RPMI7951 (cell line): ENCODE data around the gene SKAP1. TPM values are rescaled to one million over a fixed set of nuclear protein-coding genes. Genes with fewer than 3 reads are reported as not detected.
"Not testable (repeated sequence)": the region's sequence is repeated elsewhere in the genome, so short reads cannot be mapped to it uniquely, and the experiment has no call there.

Source experiments
- DNase-seq: peaks from one replicate; pipeline ENCODE4 v3.0.0-alpha.2; 2012; ENCODE audit warnings: low read depth
- total RNA-seq: library from RNA; depleted of rRNA; stranded (reverse); fragments of >200 nt; shearing (Covaris generic); gene quantifications from 2 replicates; pipeline ENCODE4 v1.2.3, GENCODE V29; 2014

SKAP1 gene
- total RNA-seq, 1 experiment from 2014 or later = not detected

DNA sequence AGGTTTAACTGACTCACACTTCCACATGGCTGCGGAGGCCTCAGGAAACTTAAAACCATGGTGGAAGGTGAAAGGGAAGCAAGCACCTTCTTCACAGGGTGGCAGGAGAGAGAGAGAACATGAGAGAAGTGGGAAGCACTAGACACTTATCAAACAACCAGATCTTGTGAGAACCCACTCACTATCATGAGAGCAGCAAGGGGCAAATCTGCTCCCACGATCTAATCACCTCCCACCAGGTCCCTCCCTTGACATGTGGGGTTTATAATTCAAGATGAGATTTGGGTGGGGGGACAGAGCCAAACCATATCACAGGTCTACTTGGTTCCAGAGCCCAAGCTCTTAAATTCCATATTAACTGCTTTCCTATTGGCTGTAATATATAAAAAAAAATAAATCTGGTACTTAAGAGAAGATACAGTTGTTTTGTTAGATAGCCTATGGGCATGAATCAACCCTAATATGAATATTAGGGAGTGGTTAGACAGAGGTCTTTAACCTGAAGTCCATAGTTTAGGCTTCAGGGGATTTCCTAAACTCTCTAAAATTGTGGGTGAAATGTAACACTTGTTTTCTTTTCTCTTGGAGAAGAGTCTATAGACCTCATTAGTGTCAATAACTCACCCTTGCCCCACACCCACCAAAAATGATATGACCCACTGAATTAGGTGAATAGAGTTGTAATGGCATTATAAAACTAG lies 56.7 kb downstream of the SKAP1 start:
- no peak for DNase-seq

DNA sequence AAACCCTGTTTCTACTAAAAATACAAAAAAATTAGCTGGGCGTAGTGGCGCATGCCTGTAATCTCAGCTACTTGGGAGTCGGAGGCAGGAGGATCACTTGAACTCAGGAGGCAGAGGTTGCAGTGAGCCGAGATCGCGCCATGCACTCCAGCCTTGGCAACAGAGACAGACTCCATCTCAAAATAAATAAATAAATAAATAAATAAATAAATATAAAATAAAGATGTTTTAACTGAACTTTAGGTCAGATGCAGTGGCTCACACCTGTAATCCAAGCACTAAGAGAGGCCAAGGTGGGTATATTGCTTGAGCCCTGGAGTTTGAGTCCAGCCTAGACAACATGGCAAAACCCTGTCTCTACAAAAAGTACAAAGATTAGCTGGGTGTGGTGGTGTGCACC lies 61.0 kb downstream of the SKAP1 start:
- not testable (repeated sequence) for DNase-seq

DNA sequence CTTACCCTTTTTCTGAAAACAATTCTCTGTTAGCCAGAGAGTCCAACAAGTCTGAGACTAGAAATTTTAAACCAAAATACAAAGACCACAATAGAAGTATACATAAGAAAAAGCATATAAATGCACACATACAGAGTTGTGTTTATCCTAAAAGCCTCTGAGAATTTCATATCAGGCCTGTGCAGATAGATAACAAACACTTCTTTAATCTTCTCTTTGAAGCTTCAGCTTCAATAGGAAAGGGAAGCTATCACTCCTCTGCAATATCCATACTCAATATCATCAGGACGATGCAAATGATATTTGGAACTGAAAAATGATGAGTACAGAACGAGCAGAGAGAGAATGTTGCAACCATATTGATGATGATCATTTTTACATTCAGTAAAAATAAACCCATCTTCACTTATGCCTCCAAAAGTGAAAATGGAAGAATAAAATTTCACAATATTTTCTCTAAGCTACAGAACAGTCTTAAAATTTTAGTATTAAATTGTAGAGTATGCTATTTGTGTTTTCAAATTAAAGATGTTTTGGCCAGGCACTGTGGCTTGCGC lies 61.6 kb downstream of the SKAP1 start:
- no peak for DNase-seq

DNA sequence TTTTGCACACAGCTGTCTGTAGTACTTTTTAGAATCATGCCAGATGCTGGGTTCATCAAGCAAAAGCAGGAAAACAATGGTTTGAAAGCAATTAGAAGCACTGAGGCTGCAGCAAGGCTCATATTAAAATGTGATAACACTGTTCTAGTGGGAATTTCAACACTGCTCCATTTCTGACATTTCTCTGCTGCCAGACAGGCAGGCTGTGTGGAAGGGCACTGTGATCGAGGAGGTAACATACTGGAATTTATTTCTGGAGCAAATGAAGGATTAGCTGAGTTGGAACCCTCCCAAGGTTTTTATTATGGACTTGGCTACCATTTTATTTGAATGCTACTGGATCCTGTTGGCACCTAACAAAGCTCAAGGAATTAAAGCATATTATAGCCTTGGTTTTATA lies 66.9 kb downstream of the SKAP1 start:
- no peak for DNase-seq

DNA sequence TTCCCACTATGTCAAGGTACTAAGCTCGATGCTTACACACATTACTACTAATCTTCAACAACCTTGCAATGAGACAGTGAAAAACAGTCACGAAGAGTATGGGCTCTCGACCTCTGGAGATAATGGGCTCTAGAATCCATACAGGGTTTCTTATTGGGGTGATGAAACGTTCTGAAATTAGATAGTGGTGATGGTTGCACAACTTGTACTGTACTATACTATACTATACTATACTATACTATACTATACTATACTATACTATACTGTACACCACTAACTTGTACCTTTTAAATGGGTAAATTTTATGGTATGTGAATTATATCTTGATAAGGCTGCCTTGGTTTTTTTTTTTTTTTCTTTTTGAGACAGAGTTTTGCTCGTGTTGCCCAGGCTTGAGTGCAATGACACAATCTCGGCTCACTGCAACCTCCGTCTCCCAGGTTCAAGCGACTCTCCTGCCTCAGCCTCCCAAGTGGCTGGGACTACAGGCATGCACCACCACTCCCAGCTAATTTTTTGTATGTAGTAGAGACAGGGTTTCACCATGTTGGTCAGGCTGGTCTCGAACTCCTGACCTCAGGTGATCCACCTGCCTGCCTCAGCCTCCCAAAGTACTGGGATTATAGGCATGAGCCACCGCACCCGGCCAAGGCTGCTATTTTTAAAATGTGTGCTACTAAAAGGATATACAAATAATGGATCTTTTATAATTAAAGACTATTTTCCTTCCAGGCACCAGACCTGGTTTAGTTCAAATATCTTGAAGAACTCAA lies 69.0 kb downstream of the SKAP1 start:
- not testable (repeated sequence) for DNase-seq

DNA sequence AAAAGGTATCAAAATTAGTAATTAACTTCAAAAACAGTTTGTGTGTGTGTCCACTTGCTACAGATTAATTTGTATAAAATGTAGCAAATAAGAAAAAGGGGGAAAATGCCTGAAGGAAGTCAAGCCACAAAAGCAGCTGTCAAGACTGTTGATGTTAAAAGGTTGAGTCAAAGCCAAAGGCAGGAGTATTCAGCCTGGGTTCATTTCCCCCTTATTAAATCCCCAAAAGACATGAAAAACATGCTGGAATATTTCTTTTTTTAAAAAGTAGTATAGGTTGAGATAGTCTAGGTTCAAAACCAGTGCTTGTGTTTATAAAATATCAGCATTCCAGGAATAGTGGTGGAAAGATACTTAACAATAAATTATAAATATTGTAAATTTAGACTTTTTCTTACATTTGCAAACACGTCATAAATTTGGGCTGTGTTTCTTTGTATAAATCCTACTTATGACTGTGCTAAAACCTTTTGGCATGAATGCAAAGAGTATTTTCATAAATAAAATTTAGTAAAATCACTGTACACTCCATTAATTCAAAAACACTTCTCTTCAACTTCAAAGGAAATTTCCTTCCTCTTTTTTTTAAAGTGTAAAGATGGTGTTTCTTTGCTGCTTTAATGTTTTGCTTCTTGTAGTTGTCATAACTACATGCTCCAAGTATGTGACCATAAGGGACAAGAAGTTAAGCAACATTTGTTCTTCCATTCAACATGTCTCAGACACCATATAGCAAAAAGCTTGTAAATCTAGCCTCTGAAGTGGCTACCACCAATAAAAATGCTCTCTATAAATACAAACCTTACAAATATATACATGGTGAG lies 72.0 kb downstream of the SKAP1 start:
- no peak for DNase-seq

DNA sequence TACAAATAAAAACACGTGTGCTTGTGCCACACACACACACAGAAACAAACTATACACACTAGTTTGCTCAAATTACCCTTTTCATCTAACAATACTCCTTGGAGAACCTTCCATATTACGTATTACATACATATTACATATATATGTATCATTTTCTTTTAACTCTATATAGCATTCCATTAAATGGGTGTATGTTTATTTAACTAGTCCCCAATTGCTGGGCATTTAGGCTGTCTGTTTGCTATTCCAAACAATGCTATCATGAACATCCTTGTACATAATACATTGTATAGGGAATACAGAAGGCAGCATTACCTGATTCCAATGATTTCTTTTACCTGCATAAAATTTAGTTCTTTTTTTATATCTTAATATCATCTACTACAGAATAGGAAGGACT lies 73.1 kb downstream of the SKAP1 start:
- no peak for DNase-seq

DNA sequence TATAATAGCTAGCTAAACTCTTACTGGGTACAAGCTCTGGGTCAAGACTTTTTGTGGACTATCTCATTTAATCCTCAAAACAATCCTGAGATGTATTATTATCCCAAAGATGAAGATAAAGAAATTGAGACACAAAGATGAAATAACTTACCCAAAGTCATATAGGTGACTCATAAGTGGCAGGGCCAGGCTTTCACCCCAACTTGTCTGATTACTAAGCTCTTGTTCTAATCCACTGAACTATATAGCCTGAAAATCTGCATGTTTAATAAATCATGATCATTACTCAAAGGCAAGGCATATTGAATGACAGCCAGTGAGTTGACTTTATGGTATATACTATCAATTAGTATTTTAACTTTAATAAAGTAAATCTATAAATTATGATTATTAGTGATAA lies 77.4 kb downstream of the SKAP1 start:
- DNase-seq = peak; percentile 24

DNA sequence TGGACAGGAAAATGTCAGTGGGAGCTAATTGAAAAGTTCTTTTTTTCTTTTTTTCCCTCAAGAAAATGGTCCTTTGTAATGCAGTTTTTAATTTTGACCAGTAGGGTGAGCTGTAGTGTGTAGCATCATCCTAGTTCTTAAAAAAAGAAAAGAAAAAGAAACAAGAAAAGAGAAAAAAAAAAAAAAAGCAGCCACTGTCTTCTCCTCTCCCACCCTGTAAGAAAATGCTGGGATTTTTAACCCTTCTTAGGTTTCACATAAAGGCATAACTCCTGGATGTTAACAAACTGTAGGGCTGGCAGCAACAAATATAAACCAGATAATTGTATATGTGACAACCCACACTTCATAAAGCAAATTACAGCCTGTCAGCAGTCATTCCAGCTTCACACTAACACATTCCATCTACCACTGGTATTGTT lies 78.1 kb downstream of the SKAP1 start:
- DNase-seq = peak; percentile 55

DNA sequence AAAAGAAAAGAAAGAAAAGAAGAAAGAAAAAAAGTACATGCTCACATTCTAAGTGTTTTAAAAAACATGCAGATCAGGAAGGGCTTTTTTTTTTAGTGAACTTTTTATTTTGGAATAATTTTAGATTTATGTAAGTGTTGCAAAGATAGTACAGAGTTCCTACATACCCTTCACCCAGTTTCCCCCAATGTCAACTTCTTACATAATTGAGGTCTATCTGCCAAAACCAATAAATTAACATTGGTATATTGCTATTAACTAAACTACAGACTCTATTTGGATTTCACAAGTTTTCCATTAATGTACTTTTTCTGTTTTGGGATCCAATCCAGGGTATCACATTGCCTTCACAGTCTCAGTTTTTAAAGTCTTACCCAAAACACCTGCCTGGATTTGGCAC lies 81.7 kb downstream of the SKAP1 start:
- DNase-seq = no peak

DNA sequence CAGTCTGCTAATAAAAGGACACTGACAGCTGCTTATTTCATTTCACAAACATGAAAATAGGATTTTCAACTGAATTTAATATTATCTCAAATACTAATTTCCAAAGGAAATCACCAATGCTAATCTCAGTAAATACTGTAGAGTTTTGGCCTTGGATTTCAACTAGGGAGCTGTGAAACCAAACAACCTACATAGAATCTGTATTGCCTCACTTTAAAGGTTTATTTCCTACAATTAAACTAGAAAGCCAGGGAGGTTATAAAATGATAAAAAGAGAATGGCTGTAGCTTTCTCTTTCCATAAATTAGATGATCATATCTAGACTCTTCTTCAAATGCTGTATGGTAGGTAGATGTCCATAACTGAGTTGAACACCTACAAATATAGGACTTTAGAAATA lies 82.8 kb downstream of the SKAP1 start:
- no peak for DNase-seq

DNA sequence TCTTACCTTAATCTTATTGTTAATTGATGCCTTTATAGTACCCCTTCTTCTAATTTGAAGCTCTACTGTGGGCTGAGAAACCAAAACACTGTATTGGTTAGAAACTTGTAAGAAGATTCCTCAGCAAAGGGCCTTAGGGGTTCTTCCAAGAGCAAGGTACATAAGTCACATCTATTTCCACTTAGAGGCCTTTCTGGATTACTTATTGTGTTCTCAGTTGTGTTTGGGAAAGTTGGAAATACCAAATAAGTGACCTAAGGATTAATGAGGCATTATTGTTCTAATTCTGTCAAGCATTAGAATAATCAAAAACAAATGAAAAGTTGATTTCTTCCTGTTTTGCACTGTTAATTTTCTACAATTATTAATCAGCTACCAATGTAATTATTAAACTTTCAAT lies 85.8 kb downstream of the SKAP1 start:
- no peak for DNase-seq

DNA sequence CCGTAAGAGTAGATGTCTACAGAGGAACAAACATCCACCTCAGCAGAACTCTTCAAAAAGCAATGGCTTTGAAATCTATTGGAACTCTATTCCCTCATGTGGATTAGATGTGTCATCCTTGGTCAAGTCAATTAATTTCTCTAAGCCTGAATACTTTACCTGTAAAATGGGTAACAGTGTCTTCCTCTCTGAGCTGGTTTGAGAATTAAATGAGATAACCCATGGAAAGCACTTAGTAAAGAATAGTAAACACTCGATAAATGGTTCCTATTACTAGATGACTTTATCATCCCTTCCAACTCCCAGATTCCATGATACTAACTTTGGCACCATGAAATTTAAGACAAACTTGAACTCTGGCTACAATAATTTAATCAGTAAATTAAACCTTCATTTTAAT lies 89.1 kb downstream of the SKAP1 start:
- DNase-seq = no peak

DNA sequence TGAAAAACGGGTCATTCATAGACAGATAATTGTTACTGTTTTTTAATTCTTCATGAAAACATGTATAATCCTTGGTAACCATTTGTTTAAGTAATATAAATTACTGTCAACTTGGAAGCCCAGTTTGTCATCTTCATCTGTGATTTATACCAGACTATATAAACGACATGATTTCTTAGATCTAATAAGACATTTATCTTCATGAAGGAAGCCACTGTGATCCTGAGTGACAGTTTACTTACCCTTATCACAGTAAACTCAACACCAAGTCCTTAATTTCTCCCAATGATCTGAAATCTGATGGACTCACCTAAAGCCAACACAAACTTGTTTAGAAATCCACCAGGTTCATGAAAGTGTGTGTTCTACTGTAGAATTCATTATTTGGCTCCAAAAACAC lies 91.3 kb downstream of the SKAP1 start:
- DNase-seq = no peak

DNA sequence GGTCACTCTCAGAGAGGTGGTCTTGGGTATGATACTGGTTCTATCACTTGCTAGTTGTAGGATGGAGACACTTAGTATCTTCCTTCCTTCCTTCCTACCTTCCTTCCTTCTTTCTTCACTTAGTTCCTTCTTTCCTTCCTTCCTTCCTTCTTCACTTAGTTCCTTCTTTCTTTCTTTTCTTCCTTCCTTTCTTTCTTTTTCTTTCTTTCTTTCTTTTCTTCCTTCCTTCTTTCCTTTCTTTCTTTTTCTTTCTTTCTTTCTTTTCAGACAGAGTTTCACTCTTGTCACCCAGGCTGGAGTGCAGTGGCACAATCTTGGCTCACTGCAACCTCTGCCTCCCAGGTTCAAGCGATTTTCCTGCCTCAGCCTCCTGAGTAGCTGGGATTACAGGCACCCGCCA lies 92.1 kb downstream of the SKAP1 start:
- not testable (repeated sequence) for DNase-seq

DNA sequence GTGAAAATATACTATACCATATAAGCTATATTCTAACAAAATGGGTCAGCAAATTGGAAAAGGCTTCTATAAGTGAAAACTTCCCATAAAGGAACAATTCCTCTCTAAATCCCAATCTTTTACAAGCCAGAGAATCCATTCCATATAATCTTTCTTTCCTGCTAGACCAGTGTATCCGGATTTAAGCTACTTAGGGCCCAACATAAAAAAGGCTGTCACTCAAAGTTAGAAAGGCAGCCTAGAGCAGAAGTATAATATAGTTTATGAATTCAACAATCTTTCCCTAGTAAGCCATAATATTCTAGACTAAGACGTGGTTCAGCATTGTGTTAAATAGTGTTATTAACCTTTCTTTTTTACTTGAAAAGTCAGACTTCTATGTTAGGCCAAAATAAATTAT lies 93.0 kb downstream of the SKAP1 start:
- DNase-seq = no peak

DNA sequence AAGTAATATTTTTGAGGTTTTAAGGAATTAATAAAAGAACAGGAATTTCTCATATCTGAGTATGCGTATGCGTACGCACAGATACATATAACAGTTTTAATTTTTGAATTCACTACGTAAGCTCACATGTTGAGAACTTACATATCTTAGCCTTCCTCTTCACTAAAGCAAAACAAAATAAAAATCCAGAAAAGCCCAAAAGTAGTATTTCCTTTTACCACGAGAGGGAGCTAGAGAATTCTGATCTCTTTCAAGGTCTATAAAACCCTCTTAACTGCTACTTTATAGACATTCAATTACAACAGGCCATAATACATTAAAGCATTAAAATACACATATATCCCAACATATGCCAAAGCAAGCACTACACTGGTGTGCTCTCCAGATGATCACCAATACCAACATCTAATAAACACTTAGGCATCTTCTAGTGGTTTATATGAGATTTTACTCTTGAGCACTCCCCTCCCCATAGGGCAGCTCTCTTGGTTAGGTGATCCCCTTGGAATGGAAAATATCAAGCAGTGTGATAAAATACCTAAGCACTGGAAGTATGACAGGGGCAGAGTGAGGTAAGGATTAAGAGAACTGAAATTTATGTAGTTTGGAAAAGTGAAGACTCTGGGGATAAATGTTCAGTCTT lies 94.0 kb downstream of the SKAP1 start:
- DNase-seq = peak; percentile 62

DNA sequence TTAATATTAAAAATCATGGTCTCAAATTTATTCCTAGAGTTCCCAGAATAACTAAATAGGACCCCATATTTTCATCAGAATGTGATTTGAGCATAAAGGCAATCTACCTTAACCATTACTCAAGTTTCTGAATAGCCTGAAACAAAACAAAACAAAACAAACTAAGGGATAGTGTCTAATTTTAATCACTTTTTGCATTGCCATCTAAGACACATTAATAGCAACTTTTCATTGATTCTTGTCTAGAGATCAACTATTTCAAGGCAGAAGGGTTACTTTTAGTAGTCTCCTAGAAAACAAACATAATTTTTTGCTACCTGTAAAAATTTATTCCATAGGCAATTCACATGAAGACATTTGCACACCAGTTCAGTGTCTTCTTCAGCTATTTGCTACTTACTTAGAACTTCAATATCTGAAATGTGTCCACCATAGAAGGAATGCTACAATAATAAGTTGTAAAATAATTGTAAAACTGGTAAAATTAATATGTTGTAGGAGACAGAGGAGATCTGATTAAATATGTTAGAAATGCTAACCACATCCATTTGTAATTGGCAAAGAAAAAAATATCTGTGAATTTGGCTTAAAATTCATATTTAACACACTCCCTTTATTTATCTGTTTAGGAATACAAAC lies 94.7 kb downstream of the SKAP1 start:
- DNase-seq = no peak

DNA sequence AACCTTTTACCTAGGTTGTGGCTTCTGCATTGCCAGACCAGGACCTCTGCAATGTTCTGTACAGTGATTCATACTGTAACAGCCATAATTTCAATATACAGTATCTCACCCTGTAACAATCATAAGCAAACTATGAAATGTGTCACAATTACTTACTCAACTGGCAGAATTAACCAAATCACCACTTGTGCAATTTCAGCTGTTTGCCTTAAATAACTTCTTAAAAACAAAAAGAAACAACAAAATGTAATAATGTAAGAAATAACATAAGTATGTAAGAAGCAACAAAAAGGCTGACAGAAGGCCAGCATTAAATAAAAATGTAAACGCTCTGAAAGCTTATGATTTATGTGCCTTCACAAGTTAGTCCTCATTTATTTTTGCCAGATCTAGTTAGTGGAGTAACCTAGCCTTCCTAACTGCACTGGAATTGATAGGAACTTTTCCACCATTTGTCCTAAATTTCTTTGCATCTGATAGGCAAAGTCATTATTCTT lies 96.9 kb downstream of the SKAP1 start:
- no peak for DNase-seq

DNA sequence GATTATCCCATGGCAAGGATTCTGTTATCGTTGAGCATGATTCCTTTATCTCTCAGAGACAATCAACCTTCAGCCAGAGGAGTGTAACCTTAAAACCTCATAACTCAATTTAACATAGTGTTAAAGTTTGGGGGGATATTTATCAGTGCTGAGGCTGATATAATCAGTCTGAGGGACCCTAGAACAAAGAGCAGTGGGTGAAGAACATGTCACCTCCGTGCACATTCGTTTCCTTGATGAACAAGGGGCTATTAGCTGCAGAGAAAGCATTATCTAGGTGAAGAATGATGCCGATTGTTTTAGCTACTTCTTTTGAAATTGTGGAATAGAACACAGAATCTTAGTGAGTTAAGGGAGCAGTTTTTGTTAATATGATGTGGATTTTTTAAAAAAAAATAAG lies 99.1 kb downstream of the SKAP1 start:
- no peak for DNase-seq

DNA sequence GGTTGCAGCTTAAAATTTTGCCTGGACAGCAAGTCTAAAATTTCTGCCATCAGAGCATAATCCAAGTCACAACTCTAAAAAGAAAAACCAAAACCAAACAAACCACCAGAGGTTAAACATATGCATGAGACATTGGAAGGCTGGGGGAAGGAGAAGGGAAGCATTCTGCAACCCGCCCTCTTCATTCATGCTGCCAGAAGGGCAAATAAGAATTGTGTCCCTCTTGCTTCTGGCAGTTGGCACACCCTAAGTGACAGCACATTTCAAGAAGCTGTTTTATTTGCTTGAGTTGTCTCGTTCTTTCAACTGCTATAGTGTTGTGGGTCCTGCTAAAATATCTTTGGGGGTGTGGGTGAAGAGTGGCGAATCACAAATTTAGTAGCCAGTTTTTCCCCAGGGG lies 99.6 kb downstream of the SKAP1 start:
- DNase-seq = peak; percentile 9
